Neural cell (in vitro differentiated cells): ENCODE data around the gene SIGLEC9. TPM values are rescaled to one million over a fixed set of nuclear protein-coding genes. Genes with fewer than 3 reads are reported as not detected.

ENCODE experiments used
- H2AFZ ChIP-seq: fragments of 200-600, 300-800 bp; sonication (generic), shearing (Covaris generic); 2 replicates; pipeline ENCODE4 v1.6.0; 2014; ENCODE audit warnings: low read depth, mild to moderate bottlenecking, antibody characterized with exemption, low read length, moderate library complexity
- H3F3A ChIP-seq: fragments of 200-600 bp; shearing (Covaris generic); 2 replicates; pipeline ENCODE4 v1.6.1; 2016; ENCODE audit warnings: mild to moderate bottlenecking, moderate library complexity, mixed read lengths, antibody characterized with exemption, low read length; ENCODE audit not compliant: insufficient read depth, poor library complexity, severe bottlenecking
- H3K27ac ChIP-seq: fragments of 200-600, 300-800 bp; sonication (generic), shearing (Covaris generic); 2 replicates; pipeline ENCODE4 v1.5.1; 2014; ENCODE audit warnings: mild to moderate bottlenecking, low read length, moderate library complexity
- H3K27me3 ChIP-seq: fragments of 300-800, 200-600 bp; sonication (generic), shearing (Covaris generic); 2 replicates; pipeline ENCODE4 v1.6.0; 2014; ENCODE audit warnings: mild to moderate bottlenecking, low read depth, low read length, moderate library complexity; ENCODE audit not compliant: insufficient read depth
- H3K36me3 ChIP-seq: fragments of 300-800, 200-600 bp; sonication (generic), shearing (Covaris generic); 2 replicates; pipeline ENCODE4 v1.5.1; 2014; ENCODE audit warnings: mild to moderate bottlenecking, antibody characterized with exemption, low read length, moderate library complexity; ENCODE audit not compliant: insufficient read depth
- H3K4me2 ChIP-seq: fragments of 300-800, 200-600 bp; sonication (generic), shearing (Covaris generic); 2 replicates; pipeline ENCODE4 v1.6.0; 2014; ENCODE audit warnings: mild to moderate bottlenecking, low read length
- H3K4me3 ChIP-seq: fragments of 300-800, 200-600 bp; sonication (generic), shearing (Covaris generic); 2 replicates; pipeline ENCODE4 v1.5.1; 2014; ENCODE audit warnings: mild to moderate bottlenecking, low read length, moderate library complexity
- H3K79me2 ChIP-seq: fragments of 200-600 bp; shearing (Covaris generic); replicated peaks from 2 replicates; pipeline ENCODE4 v1.6.0; 2014; ENCODE audit warnings: mild to moderate bottlenecking, low read length, moderate library complexity; ENCODE audit not compliant: insufficient read depth
- H3K9ac ChIP-seq: fragments of 300-800, 200-600 bp; sonication (generic), shearing (Covaris generic); 2 replicates; pipeline ENCODE4 v1.6.1; 2016; ENCODE audit warnings: mild to moderate bottlenecking, low read length, mixed read lengths
- H3K9me2 ChIP-seq: fragments of 200-600 bp; shearing (Covaris generic); 2 replicates; pipeline ENCODE4 v1.6.1; 2016; ENCODE audit warnings: mild to moderate bottlenecking, low read length, mixed read lengths; ENCODE audit not compliant: insufficient read depth
- H3K9me3 ChIP-seq: fragments of 200-600, 300-800 bp; sonication (generic), shearing (Covaris generic); 2 replicates; pipeline ENCODE4 v1.6.1; 2016; ENCODE audit warnings: mild to moderate bottlenecking, mixed run types, low read length, moderate library complexity, mixed read lengths
- H4K20me1 ChIP-seq: fragments of 200-600 bp; shearing (Covaris generic); 2 replicates; pipeline ENCODE4 v1.6.1; 2016; ENCODE audit warnings: mild to moderate bottlenecking, mixed run types; ENCODE audit not compliant: insufficient read depth
- CTCF ChIP-seq: fragments of 450-650 bp; IDR thresholded peaks from 2 replicates; pipeline ENCODE4 v1.5.1; 2014; ENCODE audit warnings: antibody characterized with exemption, mild to moderate bottlenecking, moderate library complexity; ENCODE audit not compliant: poor library complexity, severe bottlenecking
- EP300 ChIP-seq: fragments of 450-650 bp; conservative IDR thresholded peaks from 2 replicates; pipeline ENCODE4 v1.6.1; 2014; ENCODE audit warnings: antibody characterized with exemption, mild to moderate bottlenecking, moderate library complexity; ENCODE audit not compliant: poor library complexity, severe bottlenecking
- EZH2 ChIP-seq: fragments of 200-600, 300-800 bp; shearing (Covaris generic), sonication (generic); IDR thresholded peaks from 2 replicates; pipeline ENCODE4 v1.6.1; 2014; ENCODE audit warnings: antibody characterized with exemption, low read length, borderline replicate concordance, mild to moderate bottlenecking; ENCODE audit not compliant: insufficient read depth, poor library complexity, severe bottlenecking
- MXI1 ChIP-seq: fragments of 450-650 bp; conservative IDR thresholded peaks from 2 replicates; pipeline ENCODE4 v1.6.1; 2014; ENCODE audit warnings: antibody characterized with exemption, mild to moderate bottlenecking; ENCODE audit not compliant: poor library complexity, severe bottlenecking
- POLR2AphosphoS5 ChIP-seq: IDR thresholded peaks from 2 replicates; pipeline ENCODE4 v1.6.1; 2012
- RAD21 ChIP-seq: fragments of 450-650 bp; conservative IDR thresholded peaks from 2 replicates; pipeline ENCODE4 v1.6.1; 2014; ENCODE audit warnings: antibody characterized with exemption, mild to moderate bottlenecking, moderate library complexity
- SMC3 ChIP-seq: fragments of 450-650 bp; conservative IDR thresholded peaks from 2 replicates; pipeline ENCODE4 v1.6.1; 2014; ENCODE audit warnings: antibody characterized with exemption, mild to moderate bottlenecking, moderate library complexity; ENCODE audit not compliant: poor library complexity
- TAF1 ChIP-seq: IDR thresholded peaks from 2 replicates; pipeline ENCODE4 v1.6.1; 2012; ENCODE audit warnings: low read depth
- polyA plus RNA-seq: library from polyadenylated mRNA; depleted of rRNA; stranded (reverse); fragments of >200 nt; gene quantifications from 2 replicates; pipeline ENCODE4 v1.2.3, GENCODE V29; 2014
- TF ChIP-seq, protein P1 (sequence below): IDR thresholded peaks from 2 replicates; pipeline ENCODE4 v1.6.1; 2012; ENCODE audit warnings: borderline replicate concordance

The SIGLEC9 gene
- polyA plus RNA-seq, 1 donor from 2014 or later, result not detected

DNA sequence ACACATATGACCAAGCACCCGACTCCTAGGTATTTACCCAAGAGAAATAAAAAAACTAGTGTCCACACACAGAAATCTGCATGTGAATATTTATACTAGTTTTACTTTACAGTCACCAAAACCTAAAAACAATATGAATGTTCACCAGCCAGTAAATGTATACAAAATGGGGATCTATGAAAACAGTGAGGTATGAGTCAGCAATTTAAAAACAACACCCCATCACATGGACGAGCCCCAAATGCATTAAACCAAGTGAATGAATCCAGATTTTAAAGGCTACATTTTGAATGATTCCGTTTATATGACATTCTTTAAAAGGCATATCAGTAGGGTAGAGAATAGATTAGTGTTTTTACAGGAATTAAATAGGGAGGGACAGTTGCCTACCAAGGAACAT lies 39.5 kb downstream of the SIGLEC9 start:
- TF ChIP-seq, protein P1, sequence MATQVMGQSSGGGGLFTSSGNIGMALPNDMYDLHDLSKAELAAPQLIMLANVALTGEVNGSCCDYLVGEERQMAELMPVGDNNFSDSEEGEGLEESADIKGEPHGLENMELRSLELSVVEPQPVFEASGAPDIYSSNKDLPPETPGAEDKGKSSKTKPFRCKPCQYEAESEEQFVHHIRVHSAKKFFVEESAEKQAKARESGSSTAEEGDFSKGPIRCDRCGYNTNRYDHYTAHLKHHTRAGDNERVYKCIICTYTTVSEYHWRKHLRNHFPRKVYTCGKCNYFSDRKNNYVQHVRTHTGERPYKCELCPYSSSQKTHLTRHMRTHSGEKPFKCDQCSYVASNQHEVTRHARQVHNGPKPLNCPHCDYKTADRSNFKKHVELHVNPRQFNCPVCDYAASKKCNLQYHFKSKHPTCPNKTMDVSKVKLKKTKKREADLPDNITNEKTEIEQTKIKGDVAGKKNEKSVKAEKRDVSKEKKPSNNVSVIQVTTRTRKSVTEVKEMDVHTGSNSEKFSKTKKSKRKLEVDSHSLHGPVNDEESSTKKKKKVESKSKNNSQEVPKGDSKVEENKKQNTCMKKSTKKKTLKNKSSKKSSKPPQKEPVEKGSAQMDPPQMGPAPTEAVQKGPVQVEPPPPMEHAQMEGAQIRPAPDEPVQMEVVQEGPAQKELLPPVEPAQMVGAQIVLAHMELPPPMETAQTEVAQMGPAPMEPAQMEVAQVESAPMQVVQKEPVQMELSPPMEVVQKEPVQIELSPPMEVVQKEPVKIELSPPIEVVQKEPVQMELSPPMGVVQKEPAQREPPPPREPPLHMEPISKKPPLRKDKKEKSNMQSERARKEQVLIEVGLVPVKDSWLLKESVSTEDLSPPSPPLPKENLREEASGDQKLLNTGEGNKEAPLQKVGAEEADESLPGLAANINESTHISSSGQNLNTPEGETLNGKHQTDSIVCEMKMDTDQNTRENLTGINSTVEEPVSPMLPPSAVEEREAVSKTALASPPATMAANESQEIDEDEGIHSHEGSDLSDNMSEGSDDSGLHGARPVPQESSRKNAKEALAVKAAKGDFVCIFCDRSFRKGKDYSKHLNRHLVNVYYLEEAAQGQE, result no peak
- no peak for TF ChIP-seq EZH2
- no peak for TF ChIP-seq EP300
- TF ChIP-seq SMC3, result no peak
- TF ChIP-seq CTCF, result no peak
- TF ChIP-seq MXI1, result no peak
- no peak for TF ChIP-seq RAD21
- TF ChIP-seq TAF1, result no peak
- TF ChIP-seq POLR2AphosphoS5, result no peak
- Histone ChIP-seq H3K4me2 (no peak overlapping the region), H3K9me2 (no peaks in the 10 kb centered on the region), H3K9me3 (no peaks in the 10 kb centered on the region), H3F3A (no peaks in the 10 kb centered on the region), H4K20me1 (no peaks in the 10 kb centered on the region), H3K79me2 (no peaks in the 10 kb centered on the region), H3K27ac (no peak overlapping the region), H3K4me3 (no peak overlapping the region), H3K36me3 (no peaks in the 10 kb centered on the region), H3K9ac (no peak overlapping the region), H3K27me3 (no peaks in the 10 kb centered on the region), H2AFZ (no peak overlapping the region)

- H3K9me3 ChIP-seq, result no peaks in the 10 kb centered on the region
- TF ChIP-seq EP300 (no peak), MXI1 (no peak), EZH2 (no peak), POLR2AphosphoS5 (no peak), CTCF (no peak), SMC3 (no peak), TAF1 (no peak), RAD21 (no peak)
- TF ChIP-seq, protein P1, result no peak
- no peak overlapping the region for H2AFZ ChIP-seq
- H3K27me3 ChIP-seq, result no peaks in the 10 kb centered on the region
- no peak overlapping the region for H3K4me3 ChIP-seq
- no peaks in the 10 kb centered on the region for H3K79me2 ChIP-seq
- no peaks in the 10 kb centered on the region for H4K20me1 ChIP-seq
- no peaks in the 10 kb centered on the region for H3K36me3 ChIP-seq
- no peak overlapping the region for H3K9ac ChIP-seq
- H3K27ac ChIP-seq, result no peak overlapping the region
- H3K9me2 ChIP-seq, result no peaks in the 10 kb centered on the region
- H3K4me2 ChIP-seq, result no peak overlapping the region
- H3F3A ChIP-seq, result no peaks in the 10 kb centered on the region
These were observed 42.3 kb downstream of the SIGLEC9 start for GRCh38 chr19:51166846-51167490.
